ENCODE measurements around the gene NOTCH2. TPM values are rescaled to one million over a fixed set of nuclear protein-coding genes. Genes with fewer than 3 reads are reported as not detected.

The NOTCH2 gene
- total RNA-seq, 1 donor from 2014 or later: 131 TPM

- DNase-seq (ENCODE audit: low spot score): no peak
Measured at GRCh38 chr1:119878171-119878570, 191.3 kb downstream of the NOTCH2 start.

GRCh38 chr1:119874186-119874585, 195.3 kb downstream of the NOTCH2 start:
- DNase-seq (ENCODE audit: low spot score): no peak

- no peak for DNase-seq (ENCODE audit: low spot score)
Measured at GRCh38 chr1:119873135-119874015, 196.1 kb downstream of the NOTCH2 start.

- DNase-seq (ENCODE audit: low spot score): no peak
Measured at GRCh38 chr1:119871881-119872280, 197.6 kb downstream of the NOTCH2 start.

- peak; percentile 70 for DNase-seq (ENCODE audit: low spot score)
Measured at GRCh38 chr1:119870917-119871596, 198.4 kb downstream of the NOTCH2 start.

- DNase-seq (ENCODE audit: low spot score): no peak
Measured at GRCh38 chr1:119869995-119870394, 199.5 kb downstream of the NOTCH2 start.

- DNase-seq (ENCODE audit: low spot score): no peak
Measured at GRCh38 chr1:119868176-119868575, 201.3 kb downstream of the NOTCH2 start.

GRCh38 chr1:119866451-119866850, 203.0 kb downstream of the NOTCH2 start:
- DNase-seq (ENCODE audit: low spot score): no peak

GRCh38 chr1:119865627-119866026, 203.8 kb downstream of the NOTCH2 start:
- DNase-seq (ENCODE audit: low spot score): no peak

GRCh38 chr1:119862276-119862675, 207.2 kb downstream of the NOTCH2 start:
- no peak for DNase-seq (ENCODE audit: low spot score)

Other genes with a start within 250 kb of the NOTCH2 start
- gene ADAM30, start 173.1 kb downstream of the NOTCH2 start, total RNA-seq: not detected
- gene SEC22B, start 106.9 kb upstream of the NOTCH2 start, total RNA-seq: 28.8 TPM

Data from mucosa of gallbladder (tissue), 1 donor.